RWPE2 (cell line): Measurements from ENCODE around the gene AGBL4.

ENCODE experiments used
- ATAC-seq: fragments of 200-7000 bp; cut with Tn5 transposase; 3 replicates; pipeline ENCODE4 v1.9.1; 2021; ENCODE audit warnings: low read depth
- DNase-seq: peaks from one replicate; pipeline ENCODE4 v3.0.0-alpha.2; 2020; ENCODE audit warnings: low spot score
- H3K27ac ChIP-seq: fragments of 450-650 bp; 2 replicates; pipeline ENCODE4 v1.5.1; 2017; ENCODE audit warnings: mild to moderate bottlenecking; ENCODE audit not compliant: poor library complexity, severe bottlenecking
- H3K27me3 ChIP-seq: fragments of 250-450 bp; sonication (Bioruptor Pico); 2 replicates; pipeline ENCODE4 v1.5.1; 2021; ENCODE audit warnings: mild to moderate bottlenecking, moderate library complexity; ENCODE audit not compliant: insufficient read depth, poor library complexity, severe bottlenecking
- H3K36me3 ChIP-seq: fragments of 250-450 bp; sonication (Bioruptor Pico); 2 replicates; pipeline ENCODE4 v1.5.1; 2020; ENCODE audit warnings: low read depth, mild to moderate bottlenecking, moderate library complexity
- H3K4me1 ChIP-seq: fragments of 250-450 bp; sonication (Bioruptor Pico); 2 replicates; pipeline ENCODE4 v1.5.1; 2021; ENCODE audit warnings: mild to moderate bottlenecking, moderate library complexity; ENCODE audit not compliant: insufficient read depth, poor library complexity, severe bottlenecking
- H3K4me3 ChIP-seq: fragments of 250-450 bp; sonication (Bioruptor Pico); 2 replicates; pipeline ENCODE4 v1.5.1; 2021; ENCODE audit warnings: mild to moderate bottlenecking, moderate library complexity; ENCODE audit not compliant: severe bottlenecking
- H3K9me3 ChIP-seq: fragments of 250-450 bp; sonication (Bioruptor Pico); 2 replicates; pipeline ENCODE4 v1.5.1; 2021; ENCODE audit warnings: mild to moderate bottlenecking, moderate library complexity; ENCODE audit not compliant: severe bottlenecking
- TF ChIP-seq, protein P1 (sequence below): fragments of 450-650 bp; IDR thresholded peaks from one replicate; pipeline ENCODE4 v1.5.1; 2017; ENCODE audit warnings: mild to moderate bottlenecking, moderate library complexity; ENCODE audit not compliant: poor library complexity, severe bottlenecking

Gene AGBL4

DNA sequence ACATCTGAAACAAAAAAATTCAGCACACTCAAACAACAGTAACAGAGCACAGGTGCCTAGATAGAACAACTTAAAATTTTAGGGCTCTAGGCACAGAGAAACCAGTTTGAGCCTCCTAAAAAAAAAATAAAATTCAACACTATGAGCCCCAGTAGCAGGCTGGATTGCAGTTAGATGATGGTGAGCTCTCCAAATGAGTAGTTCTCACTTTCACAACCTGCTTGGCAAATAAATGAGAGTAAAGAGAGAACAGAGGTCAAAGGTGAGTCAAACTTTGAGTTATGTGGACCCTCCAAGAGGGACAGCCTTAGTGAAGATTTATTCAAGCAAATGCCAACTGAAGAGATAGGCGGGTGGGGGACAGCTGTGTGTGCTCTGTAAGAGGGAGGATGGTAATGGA lies 1250.6 kb downstream of the AGBL4 start:
- DNase-seq (no peak), ATAC-seq (no peak)
- H3K4me3 ChIP-seq: no peak overlapping the region
- no peaks in the 10 kb centered on the region for H3K9me3 ChIP-seq
- no peaks in the 10 kb centered on the region for H3K4me1 ChIP-seq
- no peak overlapping the region for H3K27ac ChIP-seq
- peaks cover 30% of the 10 kb centered on the region for H3K27me3 ChIP-seq
- H3K36me3 ChIP-seq: no peaks in the 10 kb centered on the region
- TF ChIP-seq, protein P1, sequence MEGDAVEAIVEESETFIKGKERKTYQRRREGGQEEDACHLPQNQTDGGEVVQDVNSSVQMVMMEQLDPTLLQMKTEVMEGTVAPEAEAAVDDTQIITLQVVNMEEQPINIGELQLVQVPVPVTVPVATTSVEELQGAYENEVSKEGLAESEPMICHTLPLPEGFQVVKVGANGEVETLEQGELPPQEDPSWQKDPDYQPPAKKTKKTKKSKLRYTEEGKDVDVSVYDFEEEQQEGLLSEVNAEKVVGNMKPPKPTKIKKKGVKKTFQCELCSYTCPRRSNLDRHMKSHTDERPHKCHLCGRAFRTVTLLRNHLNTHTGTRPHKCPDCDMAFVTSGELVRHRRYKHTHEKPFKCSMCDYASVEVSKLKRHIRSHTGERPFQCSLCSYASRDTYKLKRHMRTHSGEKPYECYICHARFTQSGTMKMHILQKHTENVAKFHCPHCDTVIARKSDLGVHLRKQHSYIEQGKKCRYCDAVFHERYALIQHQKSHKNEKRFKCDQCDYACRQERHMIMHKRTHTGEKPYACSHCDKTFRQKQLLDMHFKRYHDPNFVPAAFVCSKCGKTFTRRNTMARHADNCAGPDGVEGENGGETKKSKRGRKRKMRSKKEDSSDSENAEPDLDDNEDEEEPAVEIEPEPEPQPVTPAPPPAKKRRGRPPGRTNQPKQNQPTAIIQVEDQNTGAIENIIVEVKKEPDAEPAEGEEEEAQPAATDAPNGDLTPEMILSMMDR: no peak

DNA sequence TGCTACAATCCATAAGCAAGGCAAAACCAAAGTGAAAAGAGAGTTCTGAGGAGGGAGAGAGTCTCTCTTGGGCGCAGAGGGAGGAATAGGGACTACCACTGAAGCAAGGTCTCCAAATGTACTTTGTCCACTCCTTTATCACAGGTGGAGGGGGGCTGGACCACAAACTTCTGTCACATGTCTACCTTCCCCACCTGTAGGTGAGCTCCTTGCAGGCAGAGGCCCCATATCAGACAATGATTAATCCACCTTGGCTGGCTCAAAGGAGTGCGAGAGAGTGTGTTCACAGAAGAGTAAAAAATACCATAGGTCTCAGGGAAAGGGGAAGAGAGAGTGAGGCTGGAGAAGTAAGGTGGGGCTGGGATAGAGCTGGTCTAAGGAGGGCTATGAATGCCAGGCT lies 1251.5 kb downstream of the AGBL4 start:
- Histone ChIP-seq H3K27me3 (peaks cover 21% of the 10 kb centered on the region), H3K9me3 (no peaks in the 10 kb centered on the region), H3K36me3 (no peaks in the 10 kb centered on the region), H3K4me1 (no peaks in the 10 kb centered on the region), H3K27ac (no peak overlapping the region), H3K4me3 (no peak overlapping the region)
- TF ChIP-seq, protein P1: no peak
- no peak for DNase-seq
- ATAC-seq: no peak

DNA sequence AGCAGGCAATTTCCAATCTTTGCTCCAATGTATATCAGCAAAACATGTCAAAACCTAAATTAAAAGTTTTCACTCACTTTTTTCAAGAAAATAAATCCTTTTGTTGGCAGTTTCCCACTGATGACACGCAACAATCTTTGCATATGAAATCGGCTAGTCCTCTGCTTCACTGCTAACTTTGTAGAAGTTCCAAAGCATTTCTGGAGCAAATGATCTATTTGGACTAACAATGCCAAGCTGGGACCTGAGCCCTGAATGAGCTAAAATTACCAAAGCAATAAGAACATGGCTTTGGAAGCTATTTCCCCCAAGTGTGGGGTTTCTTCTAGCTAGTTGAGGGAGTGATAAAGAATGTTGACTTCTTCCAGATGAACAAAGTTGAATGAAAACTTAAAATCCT lies 1252.2 kb downstream of the AGBL4 start:
- Histone ChIP-seq H3K4me1 (no peaks in the 10 kb centered on the region), H3K27ac (no peak overlapping the region), H3K9me3 (no peaks in the 10 kb centered on the region), H3K27me3 (peaks cover 18% of the 10 kb centered on the region), H3K36me3 (no peaks in the 10 kb centered on the region), H3K4me3 (no peak overlapping the region)
- no peak for DNase-seq
- ATAC-seq: no peak
- TF ChIP-seq, protein P1: no peak

DNA sequence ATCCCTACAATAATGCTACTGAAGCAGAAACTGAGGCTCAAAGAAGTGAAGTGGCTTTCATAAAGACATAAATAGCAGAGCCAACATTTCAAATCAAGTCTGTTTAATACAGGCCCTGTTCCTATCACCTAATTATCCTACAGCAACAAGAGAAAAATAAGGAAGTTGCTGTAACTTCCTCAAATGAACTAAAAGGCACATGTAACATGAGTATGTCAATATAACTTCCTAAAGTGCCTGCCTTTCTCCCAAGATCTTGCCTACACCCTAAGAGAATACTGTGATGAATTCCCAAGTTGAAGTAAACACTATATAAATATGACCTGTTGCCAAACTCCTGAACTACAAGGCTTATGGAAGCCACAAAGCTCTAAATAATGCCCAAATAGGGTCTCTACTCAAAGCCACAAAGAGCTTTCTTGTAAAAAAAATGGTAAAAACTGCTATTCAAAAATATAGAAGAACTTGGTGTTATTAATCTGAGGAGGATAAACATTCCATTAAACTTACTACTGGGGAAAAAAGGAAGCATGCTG lies 1255.7 kb downstream of the AGBL4 start:
- H3K4me1 ChIP-seq: no peaks in the 10 kb centered on the region
- DNase-seq (no peak), ATAC-seq (no peak)

DNA sequence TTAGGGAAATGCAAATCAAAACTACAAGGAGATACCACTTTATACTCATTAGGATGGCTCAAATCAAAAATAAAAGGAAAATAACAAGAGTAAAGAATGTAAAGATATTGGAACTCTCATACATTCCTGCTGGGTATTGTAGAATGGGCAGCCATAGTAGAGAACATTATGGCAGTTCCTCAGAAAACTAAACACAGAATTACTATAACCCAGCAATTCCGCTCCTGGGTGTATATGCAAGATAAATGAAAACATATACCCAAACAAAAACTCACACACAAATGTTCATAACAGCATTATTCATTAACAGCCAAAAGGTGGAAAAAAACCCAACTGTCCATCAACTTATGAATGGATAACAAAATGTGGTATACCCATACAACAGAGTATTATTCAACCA lies 1258.4 kb downstream of the AGBL4 start:
- no peaks in the 10 kb centered on the region for H3K27me3 ChIP-seq
- TF ChIP-seq, protein P1: no peak
- ATAC-seq (no peak), DNase-seq (no peak)
- no peak overlapping the region for H3K4me3 ChIP-seq
- H3K27ac ChIP-seq: no peak overlapping the region
- H3K36me3 ChIP-seq: no peaks in the 10 kb centered on the region
- H3K4me1 ChIP-seq: no peaks in the 10 kb centered on the region
- H3K9me3 ChIP-seq: no peaks in the 10 kb centered on the region

More for the DNA sequence above, 1255.7 kb downstream of the AGBL4 start:
- TF ChIP-seq, protein P1: no peak
- Histone ChIP-seq H3K9me3 (no peaks in the 10 kb centered on the region), H3K36me3 (no peaks in the 10 kb centered on the region), H3K27ac (no peak overlapping the region), H3K4me3 (no peak overlapping the region), H3K27me3 (no peaks in the 10 kb centered on the region)
